NCI-H82 treated with DMSO at 0.1 percent for 48 hours (cell line): Measurements from ENCODE around the gene SOWAHC.
"Not testable (repeated sequence)": the region's sequence is repeated elsewhere in the genome, so short reads cannot be mapped to it uniquely, and the experiment has no call there.

Source experiments
- DNase-seq: peaks from one replicate; lab custom pipeline; 2025; ENCODE audit not compliant: unreplicated experiment; lab: John Stamatoyannopoulos, UW

The SOWAHC gene, protein sequence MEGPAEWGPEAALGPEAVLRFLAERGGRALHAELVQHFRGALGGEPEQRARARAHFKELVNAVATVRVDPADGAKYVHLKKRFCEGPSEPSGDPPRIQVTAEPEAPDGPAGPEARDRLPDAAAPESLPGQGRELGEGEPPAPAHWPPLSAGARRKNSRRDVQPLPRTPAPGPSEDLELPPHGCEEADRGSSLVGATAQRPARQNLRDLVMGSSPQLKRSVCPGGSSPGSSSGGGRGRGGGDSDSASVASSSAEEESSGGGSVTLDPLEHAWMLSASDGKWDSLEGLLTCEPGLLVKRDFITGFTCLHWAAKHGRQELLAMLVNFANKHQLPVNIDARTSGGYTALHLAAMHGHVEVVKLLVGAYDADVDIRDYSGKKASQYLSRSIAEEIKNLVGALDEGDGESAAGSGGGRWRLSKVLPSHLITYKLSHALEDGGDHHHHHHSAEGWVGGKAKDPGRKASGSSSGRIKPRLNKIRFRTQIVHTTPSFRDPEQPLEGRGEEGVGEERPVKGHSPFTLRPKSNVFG

DNA sequence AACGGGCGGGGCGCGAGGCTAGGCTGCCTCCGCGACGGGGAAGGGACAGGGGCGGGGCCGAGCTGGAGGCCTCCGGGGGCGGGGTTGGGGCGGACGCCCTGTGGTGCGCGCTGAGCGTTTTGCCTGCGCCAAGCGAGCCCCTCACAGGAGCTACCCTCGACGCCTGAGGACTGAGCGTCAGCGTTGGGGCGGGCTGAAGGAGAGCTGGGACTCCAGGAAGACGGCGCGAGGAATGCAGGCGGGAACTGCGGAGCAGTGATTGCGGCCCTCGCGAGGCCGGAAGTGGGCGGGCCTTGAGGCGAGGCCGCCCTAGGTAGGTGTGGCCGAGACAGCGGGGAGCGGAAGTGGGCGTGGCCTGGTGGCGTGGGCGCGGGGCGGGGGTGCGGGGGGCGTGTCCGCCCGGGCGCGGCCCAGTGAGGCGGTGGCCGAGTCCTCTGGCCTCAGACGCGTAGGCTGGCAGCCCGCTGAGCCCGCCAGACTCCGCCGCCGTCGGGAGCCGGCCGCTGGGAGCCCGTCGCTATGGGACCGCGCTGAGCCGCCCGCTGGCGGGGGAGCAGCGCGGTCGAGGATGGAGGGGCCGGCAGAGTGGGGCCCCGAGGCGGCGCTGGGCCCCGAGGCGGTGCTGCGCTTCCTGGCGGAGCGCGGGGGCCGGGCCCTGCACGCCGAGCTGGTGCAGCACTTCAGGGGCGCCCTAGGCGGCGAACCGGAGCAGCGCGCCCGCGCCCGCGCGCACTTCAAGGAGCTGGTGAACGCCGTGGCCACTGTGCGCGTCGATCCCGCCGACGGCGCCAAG, at the start of gene SOWAHC, which contains the start of gene SEPTIN10:
SOWAHC (plus strand) TSS at position 443 of the 793 bp plus-strand sequence; CDS start at position 569, 126 bp downstream.
SEPTIN10 (minus strand) TSS at position 45 of the 793 bp plus-strand sequence. CDS start 139 bp downstream, outside the sequence.
- DNase-seq, result peak; percentile 93

DNA sequence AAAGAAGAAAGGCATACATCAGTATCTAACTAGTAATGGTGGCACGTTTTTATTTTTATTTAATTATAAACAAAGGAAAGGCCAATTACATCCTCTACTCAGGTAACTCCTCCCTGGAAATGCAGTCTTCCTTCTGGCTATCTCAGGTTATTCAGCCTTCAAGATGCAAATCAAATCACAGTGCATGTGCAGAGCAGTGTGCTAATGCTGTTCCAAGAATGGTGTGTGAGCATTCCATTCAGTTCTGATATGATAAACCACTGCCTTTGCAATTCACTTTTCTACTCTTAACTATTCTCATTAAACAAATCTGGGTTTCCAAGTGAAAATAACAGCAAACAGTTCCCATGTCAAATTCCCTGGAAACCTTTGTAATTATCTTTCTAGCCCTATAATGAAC, 38.8 kb upstream of the SOWAHC start:
- no peak for DNase-seq

DNA sequence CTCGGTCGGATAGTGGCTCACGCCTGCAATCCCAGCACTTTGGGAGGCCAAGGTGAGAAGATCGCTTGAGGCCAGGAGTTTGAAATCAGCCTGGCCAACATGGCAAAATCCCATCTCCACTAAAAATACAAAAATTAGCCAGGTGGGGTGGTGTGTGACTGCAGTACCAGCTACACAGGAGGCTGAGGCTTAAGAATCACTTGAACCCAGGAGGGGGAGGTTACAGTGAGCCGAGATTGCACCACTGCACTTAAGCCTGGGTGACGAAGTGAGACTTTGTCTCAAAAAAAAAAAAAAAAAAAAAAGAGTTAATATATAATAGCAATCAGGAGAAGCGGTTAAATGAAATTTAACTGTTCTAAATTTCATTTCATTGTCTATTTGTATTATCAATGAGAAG, 36.5 kb upstream of the SOWAHC start:
- not testable (repeated sequence) for DNase-seq

DNA sequence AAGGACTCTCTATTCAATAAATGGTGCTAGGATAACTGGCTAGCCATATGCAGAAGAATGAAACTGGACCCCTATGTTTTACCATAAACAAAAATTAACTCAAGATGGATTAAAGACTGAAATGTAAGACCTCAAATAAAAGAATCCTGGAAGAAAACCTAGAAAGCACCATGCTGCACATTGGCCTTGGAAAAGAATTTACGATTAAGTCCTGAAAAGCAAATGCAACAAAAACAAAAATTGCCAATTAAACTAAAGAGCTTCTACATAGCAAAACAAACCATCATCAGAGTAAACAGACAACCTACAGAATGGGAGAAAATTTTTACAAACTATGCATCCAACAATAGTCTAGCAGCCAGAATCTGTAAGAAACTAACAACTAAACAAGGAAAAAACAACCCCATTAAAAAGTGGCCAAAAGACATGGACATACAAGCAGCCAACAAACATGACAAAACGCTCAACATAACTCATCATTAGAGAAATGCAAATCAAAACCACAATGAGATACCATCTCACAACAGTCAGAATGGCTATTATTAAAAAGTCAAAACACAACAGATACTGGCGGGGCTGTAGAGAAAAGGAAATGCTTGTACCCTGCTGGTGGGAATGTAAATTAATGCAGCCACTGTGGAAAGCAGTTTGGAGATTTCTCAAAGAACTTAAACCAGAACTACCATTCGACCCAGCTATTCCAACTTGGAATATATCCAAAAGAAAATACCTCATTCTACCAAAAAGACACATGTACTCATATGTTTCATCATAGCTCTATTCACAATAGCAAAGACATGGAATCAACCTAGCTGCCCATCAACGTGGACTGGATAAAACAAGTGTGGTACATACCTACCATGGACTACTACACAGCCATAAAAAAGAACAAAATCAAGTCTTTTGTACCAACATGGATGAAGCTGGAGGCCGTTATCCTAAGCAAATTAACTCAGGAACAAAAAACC, 31.0 kb upstream of the SOWAHC start:
- DNase-seq, result no peak

DNA sequence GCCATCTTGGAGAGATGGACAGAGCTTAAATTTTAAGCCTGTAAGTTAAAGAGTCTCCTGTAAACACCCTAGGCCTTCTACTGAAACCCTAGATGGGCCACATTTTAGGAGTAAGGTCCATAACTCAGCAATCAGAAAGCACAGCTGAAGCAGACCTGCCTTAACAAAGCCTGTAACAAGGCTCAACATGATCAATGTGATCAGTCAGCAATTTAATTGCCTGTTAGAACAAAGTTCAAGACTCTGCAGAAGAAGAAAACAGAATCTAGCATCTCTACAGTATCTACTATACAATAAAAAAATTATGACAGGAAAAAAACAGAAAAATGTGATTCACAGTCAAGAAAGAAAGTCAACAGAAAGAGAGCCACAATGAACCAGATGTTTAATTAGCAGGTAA, 27.5 kb upstream of the SOWAHC start:
- no peak for DNase-seq

DNA sequence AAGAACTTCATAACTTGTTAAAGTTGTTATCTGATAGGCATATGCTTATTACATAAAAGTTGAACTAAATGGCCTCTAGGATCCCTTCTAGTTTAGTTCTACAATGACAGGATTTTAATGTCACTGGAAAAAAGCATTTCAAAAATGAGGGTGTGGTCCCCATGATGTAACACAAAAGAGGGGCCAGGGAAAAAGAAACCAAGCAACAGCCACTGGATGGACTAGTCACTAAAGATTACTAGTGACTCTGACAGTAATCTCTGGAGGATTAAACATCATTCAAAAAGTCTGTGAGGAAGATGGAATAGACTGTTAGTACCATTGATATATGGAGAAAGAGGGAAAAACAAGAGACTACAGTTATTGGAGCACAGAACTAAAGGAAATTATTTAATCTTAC, 23.0 kb upstream of the SOWAHC start:
- DNase-seq, result no peak

DNA sequence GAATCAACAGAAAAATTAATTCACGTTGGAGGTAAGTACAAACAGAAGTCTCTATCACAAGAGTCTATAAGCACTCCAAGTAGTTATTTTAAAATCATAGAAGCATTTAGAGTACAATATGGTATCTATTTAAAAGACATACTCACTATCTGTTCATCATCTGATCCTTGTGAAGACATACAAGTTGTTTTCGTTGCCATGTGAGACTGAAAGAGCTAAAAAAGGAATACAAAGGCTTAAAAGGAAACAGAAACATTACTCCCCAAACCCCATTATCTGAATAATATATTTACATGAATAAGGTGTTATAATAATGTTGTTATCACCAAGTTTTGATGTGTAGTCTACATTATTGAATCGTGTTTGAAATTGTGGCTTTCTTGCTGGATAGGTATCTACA, 21.3 kb upstream of the SOWAHC start:
- DNase-seq, result no peak

DNA sequence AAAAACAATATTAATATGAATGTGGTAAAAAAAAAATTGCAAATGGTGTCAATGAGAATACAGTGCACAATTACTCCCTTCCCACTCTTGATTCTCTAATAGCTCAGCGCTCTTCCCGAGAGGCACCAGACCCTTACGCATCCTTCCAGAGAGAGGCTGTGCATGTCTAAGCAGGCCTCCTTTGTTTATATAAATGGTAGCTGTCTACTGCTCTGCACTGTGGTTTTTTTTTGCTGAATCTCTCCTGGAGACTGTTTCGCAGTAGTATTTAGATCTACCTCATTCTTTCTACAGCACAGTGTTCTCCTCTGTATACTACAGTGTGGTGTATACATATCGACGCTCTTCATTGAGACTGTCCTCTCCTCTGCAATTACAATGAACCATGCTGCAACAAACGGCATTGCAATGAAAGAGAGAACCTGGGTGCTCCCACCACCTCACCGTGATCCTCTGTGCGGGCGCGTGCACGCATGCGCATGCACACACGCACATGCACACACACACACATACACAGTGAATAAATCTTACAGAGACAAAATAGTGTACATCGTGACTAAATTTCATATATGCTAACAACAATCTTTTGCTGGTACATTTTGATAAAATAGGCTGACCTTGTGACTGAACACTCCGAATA, 19.8 kb upstream of the SOWAHC start:
- DNase-seq, result no peak

DNA sequence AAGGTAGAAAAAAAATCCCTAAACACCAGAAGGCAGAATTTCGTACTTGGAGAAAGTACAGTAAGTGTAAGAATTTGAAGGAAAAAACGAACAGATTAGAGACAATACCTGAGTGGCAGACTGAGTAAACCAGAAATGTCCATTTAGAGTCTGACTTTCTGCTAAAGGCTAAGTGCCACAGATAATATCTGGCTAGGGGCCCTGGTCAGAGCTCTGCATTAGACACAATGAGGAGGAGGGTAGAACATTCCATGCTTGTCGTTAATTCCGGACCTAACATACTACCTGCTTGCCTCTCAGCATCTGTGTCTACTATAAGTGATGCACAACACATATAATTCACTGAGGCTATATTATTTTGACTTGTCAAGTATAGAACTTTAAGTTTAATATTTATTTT, 18.5 kb upstream of the SOWAHC start:
- DNase-seq, result no peak

DNA sequence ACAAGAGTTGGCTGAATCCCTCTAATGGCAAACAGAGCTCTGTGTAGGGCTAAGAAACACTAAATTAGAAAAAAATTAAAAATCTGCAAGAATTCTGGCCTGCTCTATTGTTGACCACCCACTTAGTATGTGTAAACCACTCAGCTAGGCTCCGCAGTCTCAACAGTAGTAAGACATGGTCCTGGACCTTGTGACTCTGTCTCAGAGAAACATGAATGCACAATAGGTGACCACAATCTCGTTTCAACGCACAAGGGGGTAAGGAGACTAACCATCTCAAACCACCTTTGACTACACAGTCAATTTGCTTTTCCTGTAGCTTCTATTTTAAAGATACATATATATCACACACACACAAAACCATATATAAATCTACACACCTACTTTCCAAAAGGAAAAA, 16.9 kb upstream of the SOWAHC start:
- DNase-seq, result no peak

DNA sequence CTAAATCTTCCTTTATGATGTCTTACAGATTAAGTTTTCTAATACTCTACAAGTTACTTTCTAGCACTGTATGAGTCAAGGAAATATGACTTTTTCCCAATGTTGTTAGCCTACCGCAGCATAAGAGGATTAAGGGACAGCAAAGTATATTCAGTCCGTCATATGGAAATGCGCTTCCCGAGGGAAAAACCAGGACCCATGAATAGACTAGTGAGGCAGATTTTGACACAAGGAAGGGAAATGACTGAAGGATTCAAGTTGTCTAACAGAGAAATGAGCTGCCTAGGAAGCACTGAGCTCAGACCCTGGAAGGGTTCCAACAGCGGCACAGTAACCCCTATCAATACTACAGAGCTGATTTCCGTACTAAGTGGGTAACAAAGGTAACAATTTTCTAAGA, 12.4 kb upstream of the SOWAHC start:
- peak; percentile 28 for DNase-seq

DNA sequence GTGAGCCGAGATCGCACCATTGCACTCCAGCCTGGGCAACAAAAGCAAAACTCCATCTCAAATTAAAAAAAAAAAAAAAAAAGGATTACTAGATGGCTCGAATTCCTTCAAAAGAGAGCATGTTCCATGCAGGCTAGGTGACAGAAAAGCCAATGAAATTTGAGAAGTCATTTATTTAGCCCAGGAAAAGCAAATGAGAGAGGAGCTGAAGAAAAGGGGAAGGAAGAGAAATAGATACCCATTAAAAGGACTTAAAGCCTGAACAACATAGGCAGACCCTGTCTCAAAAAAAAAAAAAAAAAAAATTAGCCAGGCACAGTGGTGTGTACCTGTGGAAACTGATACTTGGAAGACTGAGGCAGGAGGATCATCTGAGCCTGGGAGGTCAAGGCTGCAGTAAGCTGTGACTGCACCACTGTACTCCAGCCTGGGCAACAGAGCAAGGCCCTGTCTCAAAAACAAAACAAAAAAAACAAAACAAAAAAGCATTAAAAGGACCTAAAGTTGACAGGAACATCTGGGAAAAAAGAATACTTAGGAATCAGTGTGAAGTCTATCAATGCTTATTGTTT, 11.5 kb upstream of the SOWAHC start:
- DNase-seq, result no peak

DNA sequence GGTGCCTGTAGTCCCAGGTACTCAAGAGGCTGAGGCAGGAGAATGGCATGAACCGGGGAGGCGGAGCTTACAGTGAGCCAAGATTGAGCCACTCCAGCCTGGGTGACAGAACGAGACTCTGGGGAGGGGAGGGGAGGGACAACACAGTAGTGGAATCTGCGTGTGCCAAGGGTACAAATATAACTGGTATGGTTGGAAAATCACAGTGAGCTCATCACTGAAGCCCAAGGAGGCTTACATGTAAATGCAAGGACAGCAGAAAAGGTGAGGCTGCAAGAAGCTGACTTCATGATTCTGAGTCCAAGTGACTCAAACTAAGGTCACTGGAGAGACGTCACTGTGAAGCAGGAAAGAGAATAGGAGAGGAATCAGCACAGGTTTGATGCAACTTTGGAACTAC, 9.6 kb upstream of the SOWAHC start:
- no peak for DNase-seq

DNA sequence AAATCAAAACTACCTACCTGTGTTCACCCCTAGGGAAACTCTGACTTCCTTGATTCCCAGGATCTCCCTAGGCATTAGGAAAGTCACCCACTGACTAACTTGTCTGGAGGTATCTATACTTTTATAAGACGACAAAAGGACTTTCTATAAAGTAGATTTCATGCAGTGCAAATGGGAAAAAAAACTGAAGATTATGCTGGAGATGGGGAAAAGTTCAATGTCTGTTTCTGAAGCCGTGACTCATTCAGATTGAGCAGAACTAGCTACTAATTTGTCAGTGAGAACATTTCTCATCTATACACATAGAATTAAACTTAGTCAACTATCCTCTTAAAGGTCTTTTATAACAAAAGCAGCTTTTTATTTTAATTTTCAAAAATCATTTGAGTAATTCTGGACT, 6.4 kb upstream of the SOWAHC start:
- no peak for DNase-seq

DNA sequence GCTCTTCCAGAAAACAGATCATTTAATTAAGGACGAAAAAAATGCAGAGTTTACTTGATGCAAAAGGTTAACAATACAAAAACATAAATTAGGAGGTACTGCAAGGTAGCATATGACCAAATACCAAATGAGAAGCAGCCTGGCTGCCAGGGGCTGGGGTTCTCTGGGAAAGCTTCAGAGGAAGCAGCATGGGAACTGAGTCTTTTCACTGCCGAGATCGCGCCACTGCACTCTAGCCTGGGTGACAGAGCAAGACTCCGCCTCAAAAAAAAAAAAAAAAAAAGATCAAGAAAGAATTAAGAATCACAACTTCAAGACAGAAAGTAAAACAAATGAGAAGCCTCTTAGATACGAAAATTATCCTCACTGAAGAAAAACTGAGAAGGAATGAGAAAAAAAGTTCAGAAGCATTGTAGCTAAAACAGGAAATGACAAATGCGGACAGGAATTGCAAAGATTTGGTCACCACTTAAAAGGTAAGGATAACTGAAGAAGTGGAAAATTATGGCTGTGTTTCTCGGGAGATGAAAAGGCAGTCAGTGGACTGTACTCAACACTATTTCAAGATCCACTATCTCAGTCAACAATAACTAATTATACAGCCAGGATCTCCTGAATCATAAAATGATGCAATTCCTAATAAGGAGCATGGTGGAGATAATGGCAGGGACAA, 4.7 kb upstream of the SOWAHC start:
- DNase-seq, result no peak

DNA sequence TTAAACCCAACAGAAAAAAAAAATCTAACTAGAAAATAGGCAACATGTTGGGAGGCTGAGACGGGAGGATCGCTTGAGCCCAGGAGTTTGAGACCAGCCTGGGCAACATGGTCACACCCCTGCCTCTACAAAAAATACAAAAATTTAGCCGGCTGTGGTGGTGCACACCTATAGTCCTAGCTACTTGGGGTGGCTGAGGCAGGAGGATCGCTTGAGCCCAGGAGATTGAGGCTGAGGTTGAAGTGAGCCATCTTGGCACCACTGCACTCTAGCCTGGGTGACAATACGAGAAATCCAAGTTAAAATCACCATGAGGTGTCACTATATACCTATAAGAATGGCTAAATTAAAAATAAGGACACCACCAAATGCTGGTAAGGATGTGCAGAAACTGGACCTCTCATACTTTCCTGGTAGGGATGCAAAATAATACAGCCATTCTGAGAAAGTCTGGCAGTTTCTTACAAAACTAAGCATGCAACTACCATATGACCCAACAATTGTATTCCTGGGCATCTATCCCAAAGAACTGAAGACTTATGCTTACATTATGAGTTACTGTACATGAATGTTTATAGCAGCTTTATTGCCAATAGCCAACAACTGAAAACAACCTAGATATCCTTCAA, 2.6 kb upstream of the SOWAHC start:
- DNase-seq, result no peak

DNA sequence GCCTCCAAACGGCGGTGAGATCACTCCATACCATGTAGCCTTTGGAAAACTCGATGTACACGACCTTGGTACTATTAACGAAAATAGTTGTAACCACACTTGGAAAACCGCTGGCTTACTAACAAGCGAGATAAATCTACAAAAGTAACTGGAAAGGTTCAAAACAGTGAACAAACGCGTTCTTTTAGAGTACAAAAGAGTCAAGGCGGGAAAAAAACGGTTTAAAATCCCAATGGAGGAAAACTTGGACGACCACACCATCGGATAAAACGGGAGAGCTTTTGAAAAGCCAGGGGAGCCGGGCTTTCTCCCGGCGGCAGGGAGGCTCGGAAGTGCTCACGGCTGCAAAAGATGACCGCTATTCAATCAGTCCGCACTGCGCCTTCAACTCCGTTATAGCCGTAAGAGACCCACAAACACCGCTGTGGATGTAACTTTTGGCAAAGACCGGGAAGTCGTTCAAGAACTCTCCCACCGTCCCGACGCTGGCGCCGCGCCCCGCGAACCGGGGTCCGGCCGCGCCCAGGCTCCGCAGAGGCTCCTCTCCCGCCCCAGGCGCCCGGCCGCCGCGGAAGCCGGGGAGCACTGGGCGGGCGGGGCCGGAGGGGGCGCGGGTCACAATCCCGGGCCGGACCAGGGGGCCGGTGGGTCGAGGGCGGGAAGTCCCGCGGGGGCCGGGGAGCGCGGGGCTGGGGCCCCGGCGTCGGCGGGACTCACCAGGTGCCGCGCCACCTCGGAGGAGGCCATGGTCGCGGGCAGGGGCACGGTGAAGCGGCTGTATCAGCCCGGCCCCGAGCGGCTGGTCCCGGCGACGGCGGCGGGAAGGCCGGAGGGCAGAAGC, 863 bp upstream of the SOWAHC start:
- no peak for DNase-seq
